ENCODE data around the gene NATD1.

Gene NATD1

DNA sequence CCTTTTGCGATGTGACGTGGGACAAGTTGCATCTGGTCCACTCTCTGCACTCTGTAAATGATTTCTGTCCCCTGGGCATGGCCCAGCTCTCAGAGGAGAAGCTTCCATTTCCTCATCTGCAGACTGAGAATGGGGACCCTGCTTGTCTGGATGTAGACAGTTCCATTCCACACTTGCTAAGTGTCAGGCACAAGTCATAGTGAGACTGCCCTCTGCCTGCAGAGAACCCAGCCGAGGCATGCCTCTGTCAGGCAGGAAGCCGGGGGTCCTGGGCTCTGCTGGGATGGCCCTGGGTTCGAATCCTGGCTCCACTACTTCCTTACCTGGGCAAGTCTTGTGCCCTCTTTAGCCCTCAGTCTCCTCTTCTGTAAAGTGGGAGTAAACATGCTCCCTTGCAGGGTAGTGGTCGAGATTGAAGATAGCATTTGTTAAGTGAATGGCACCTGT lies 35.4 kb upstream of the NATD1 start:
- no peak for TF ChIP-seq CTCF (IDR thresholded peaks at IDR 0.05; ENCODE audit: low read depth, low read length)
- peak overlapping the region; percentile 98 for H3K4me3 ChIP-seq (ENCODE audit: low read depth, low read length)

DNA sequence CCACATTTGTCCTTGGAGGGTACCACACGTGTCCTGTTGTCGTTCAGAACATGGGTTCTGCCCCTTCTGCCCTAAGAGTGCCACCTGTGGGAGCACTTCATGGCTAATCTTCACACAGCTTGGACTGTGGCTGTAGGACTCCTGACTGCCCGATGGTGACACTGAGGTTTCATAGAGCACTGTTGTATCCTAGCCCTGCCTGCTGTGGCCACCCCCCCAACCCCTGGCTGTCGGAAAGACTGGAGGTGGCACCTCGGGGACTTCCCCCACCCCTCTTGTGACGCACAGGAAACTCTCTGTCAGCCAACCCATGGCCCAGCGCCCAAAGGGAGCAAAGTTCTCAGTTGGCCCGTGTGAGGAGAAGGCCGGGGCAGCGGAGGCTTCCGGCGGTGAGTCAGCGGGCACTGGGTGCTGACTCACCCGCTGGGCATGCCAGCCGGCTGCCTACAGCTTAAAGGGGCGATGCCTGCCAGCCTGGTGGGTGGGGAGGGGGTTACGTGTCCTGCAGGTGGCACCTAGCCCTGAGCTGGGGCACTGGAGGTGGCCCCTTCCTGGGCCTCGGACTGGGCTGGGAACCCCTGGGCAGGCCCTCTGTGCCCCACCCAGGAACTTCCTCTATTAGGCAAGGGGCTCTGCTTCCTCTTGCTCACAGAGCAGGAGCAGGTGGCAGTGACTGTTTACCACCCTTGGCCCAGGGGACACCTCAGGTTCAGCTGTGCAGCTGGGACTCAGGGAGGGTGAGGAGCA lies 34.7 kb upstream of the NATD1 start:
- H3K4me3 ChIP-seq (ENCODE audit: low read depth, low read length), result peak overlapping the region; percentile 98
- TF ChIP-seq CTCF (IDR thresholded peaks at IDR 0.05; ENCODE audit: low read depth, low read length), result no peak

- peak overlapping the region; percentile 98 for H3K4me3 ChIP-seq (ENCODE audit: low read depth, low read length)
- no peak for TF ChIP-seq CTCF (IDR thresholded peaks at IDR 0.05; ENCODE audit: low read depth, low read length)
Observed at GRCh38 chr17:21286909-21287702, 33.9 kb upstream of the NATD1 start.

DNA sequence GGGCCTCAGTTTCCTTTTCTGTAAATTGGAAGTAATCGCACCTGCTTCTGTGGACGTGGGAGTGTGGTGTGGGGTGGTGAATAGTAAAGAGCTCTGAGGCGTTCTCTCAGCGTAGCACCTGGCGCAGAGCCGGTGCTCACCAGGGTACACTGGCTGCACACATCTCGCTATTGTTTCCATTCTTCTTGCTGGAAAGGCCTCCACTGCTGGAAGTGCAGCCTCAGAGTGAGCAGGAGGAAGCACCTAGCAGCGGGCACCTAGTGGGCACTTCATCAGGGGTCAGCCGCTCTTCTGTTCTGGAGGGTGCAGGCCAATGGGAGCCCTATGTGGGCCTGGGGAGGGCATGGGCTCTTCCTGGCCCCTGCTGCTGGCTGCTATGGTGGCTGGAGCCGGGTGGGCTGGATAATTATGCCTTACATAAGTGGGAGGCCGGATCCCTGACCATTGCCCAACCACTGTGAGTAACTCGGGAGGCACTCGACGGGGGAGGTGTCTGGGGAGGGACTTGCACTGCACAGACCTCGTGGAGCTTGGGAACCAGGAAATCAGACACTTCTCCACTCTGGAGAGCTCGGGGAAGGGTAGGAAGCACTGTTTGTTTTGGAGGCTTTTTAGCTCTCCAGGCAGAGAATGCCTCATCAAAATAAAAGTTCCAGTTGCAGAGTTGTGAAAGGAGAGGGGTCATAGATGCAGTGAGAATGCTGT lies 33.0 kb upstream of the NATD1 start:
- TF ChIP-seq CTCF (IDR thresholded peaks at IDR 0.05; ENCODE audit: low read depth, low read length), result no peak
- H3K4me3 ChIP-seq (ENCODE audit: low read depth, low read length), result peak overlapping the region; percentile 98

- peak overlapping the region; percentile 98 for H3K4me3 ChIP-seq (ENCODE audit: low read depth, low read length)
- TF ChIP-seq CTCF (IDR thresholded peaks at IDR 0.05; ENCODE audit: low read depth, low read length), result no peak
Observed at GRCh38 chr17:21285164-21286065, 32.2 kb upstream of the NATD1 start.

GRCh38 chr17:21284319-21285163 lies 31.3 kb upstream of the NATD1 start, which contains the start of gene MAP2K3:
Gene MAP2K3, plus strand, starts transcription at chr17:21284711. Its CDS starts 210 bp downstream, at chr17:21284921.
- peak within 1 kb of the TSS; percentile 98 for H3K4me3 ChIP-seq (ENCODE audit: low read depth, low read length)
- no peak for TF ChIP-seq CTCF (IDR thresholded peaks at IDR 0.05; ENCODE audit: low read depth, low read length)

Measured in WI38 (cell line).